ENCODE results near the gene LORICRIN.

Gene LORICRIN

GRCh38 chr1:153251087-153251486 is 8.4 kb upstream of the LORICRIN start:
- no peak for DNase-seq

GRCh38 chr1:153251562-153251961 is 7.9 kb upstream of the LORICRIN start:
- DNase-seq: no peak

GRCh38 chr1:153251988-153252387 is 7.5 kb upstream of the LORICRIN start:
- no peak for DNase-seq

GRCh38 chr1:153253076-153253475 is 6.4 kb upstream of the LORICRIN start:
- DNase-seq: no peak

- no peak for DNase-seq
These were observed 5.8 kb upstream of the LORICRIN start for GRCh38 chr1:153253693-153254092.

- DNase-seq: peak in 1 of 2 donors; percentile 17
These were observed 1.2 kb downstream of the LORICRIN start for GRCh38 chr1:153260585-153261280.

GRCh38 chr1:153261281-153262069 is 2.0 kb downstream of the LORICRIN start:
- DNase-seq: peak; percentile 7 to 17

GRCh38 chr1:153262070-153262366 is 2.5 kb downstream of the LORICRIN start:
- DNase-seq: no peak

GRCh38 chr1:153262462-153263157 is 3.1 kb downstream of the LORICRIN start:
- DNase-seq: no peak

- no peak for DNase-seq
These were observed 6.0 kb downstream of the LORICRIN start for GRCh38 chr1:153265457-153265856.

GRCh38 chr1:153271711-153272110 is 12.2 kb downstream of the LORICRIN start:
- DNase-seq: no peak

- DNase-seq: no peak
These were observed 12.7 kb downstream of the LORICRIN start for GRCh38 chr1:153272186-153272585.

- DNase-seq: peak; percentile 33 to 45
These were observed 18.4 kb downstream of the LORICRIN start for GRCh38 chr1:153277852-153278251.

GRCh38 chr1:153288634-153289275 is 29.3 kb downstream of the LORICRIN start:
- DNase-seq: no peak

GRCh38 chr1:153291514-153291913 is 32.0 kb downstream of the LORICRIN start:
- DNase-seq: no peak

- DNase-seq: no peak
These were observed 32.7 kb downstream of the LORICRIN start for GRCh38 chr1:153292185-153292584.

- DNase-seq: no peak
These were observed 33.4 kb downstream of the LORICRIN start for GRCh38 chr1:153292740-153293479.

- DNase-seq: no peak
These were observed 33.9 kb downstream of the LORICRIN start for GRCh38 chr1:153293480-153293775.

- DNase-seq: peak in 1 of 2 donors; percentile 10
These were observed 34.4 kb downstream of the LORICRIN start for GRCh38 chr1:153293851-153294250.

GRCh38 chr1:153302308-153302707 is 42.8 kb downstream of the LORICRIN start:
- DNase-seq: no peak

GRCh38 chr1:153305682-153306081 is 46.2 kb downstream of the LORICRIN start:
- DNase-seq: no peak

- no peak for DNase-seq
These were observed 47.1 kb downstream of the LORICRIN start for GRCh38 chr1:153306303-153307220.

All from CD4-positive, alpha-beta T cell treated with Interleukin-1 beta for 1 hour (primary cell).